Fibroblast of lung (primary cell): ENCODE results near the gene DXO. TPM values are rescaled to one million over a fixed set of nuclear protein-coding genes. Genes with fewer than 3 reads are reported as not detected.
A peak's percentile ranks its signal among the peaks of the same experiment; 100 is the strongest.

Experiments used
- DNase-seq, 2 donors: peaks; one replicate each; pipeline versions ENCODE4 v3.0.0 to v3.0.0-alpha.2; 2010; ENCODE audit warnings: low read depth in 2 of 2
- H2AFZ ChIP-seq: 2 replicates; pipeline ENCODE4 v1.5.1; 2012; ENCODE audit warnings: low read length, control low read depth, inconsistent platforms
- H3K27ac ChIP-seq: 2 replicates; pipeline ENCODE4 v1.5.1; 2011; ENCODE audit warnings: low read length, control low read depth; ENCODE audit not compliant: insufficient read depth
- H3K27me3 ChIP-seq: 2 replicates; pipeline ENCODE4 v1.5.1; 2011; ENCODE audit warnings: mild to moderate bottlenecking, low read length; ENCODE audit not compliant: control insufficient read depth, insufficient read depth
- H3K36me3 ChIP-seq: 2 replicates; pipeline ENCODE4 v1.5.1; 2011; ENCODE audit warnings: low read length; ENCODE audit not compliant: control insufficient read depth, insufficient read depth
- H3K4me1 ChIP-seq: 2 replicates; pipeline ENCODE4 v1.5.1; 2011; ENCODE audit warnings: low read length; ENCODE audit not compliant: control insufficient read depth, insufficient read depth; ENCODE audit errors: extremely low read depth
- H3K4me2 ChIP-seq: 2 replicates; pipeline ENCODE4 v1.5.1; 2011; ENCODE audit warnings: low read length, control low read depth; ENCODE audit not compliant: insufficient read depth; ENCODE audit errors: extremely low read depth
- H3K4me3 ChIP-seq, 4 experiments: fragments of 200-600 bp in 1 of 4; sonication (generic) in 1 of 4; replicated peaks in 1 of 4; 2 replicates each; pipeline ENCODE4 v1.5.1; 2011 to 2016; ENCODE audit warnings: low read length in 4 of 4, low read depth in 3 of 4, mild to moderate bottlenecking in 3 of 4, control low read depth in 2 of 4, inconsistent platforms in 1 of 4, mixed read lengths in 1 of 4; ENCODE audit not compliant: insufficient read depth in 1 of 4; ENCODE audit errors: control extremely low read depth in 1 of 4
- H3K79me2 ChIP-seq: 2 replicates; pipeline ENCODE4 v1.5.1; 2012; ENCODE audit warnings: mild to moderate bottlenecking, low read length, inconsistent platforms; ENCODE audit not compliant: control insufficient read depth, insufficient read depth
- H3K9ac ChIP-seq: 2 replicates; pipeline ENCODE4 v1.5.1; 2011; ENCODE audit warnings: mild to moderate bottlenecking, low read length, control low read depth; ENCODE audit not compliant: insufficient read depth
- H3K9me3 ChIP-seq: 2 replicates; pipeline ENCODE4 v1.5.1; 2012; ENCODE audit warnings: low read depth, low read length; ENCODE audit not compliant: control insufficient read depth, insufficient read depth
- H4K20me1 ChIP-seq: 2 replicates; pipeline ENCODE4 v1.5.1; 2011; ENCODE audit warnings: low read length; ENCODE audit not compliant: control insufficient read depth, insufficient read depth; ENCODE audit errors: extremely low read depth
- CTCF ChIP-seq, 2 donors: IDR thresholded peaks in 1 of 2; conservative IDR thresholded peaks in 1 of 2; 1 replicate in 1 of 2; 2 replicates in 1 of 2; pipeline ENCODE4 v1.5.1; 2011 to 2012; ENCODE audit warnings: low read length in 2 of 2, control low read depth in 1 of 2, inconsistent platforms in 1 of 2, low read depth in 1 of 2, mild to moderate bottlenecking in 1 of 2
- EZH2 ChIP-seq: IDR thresholded peaks from 2 replicates; pipeline ENCODE4 v1.5.1; 2012; ENCODE audit warnings: low read length, control low read depth, mild to moderate bottlenecking; ENCODE audit errors: missing control alignments
- polyA plus RNA-seq, 2 donors: library from polyadenylated mRNA; depleted of rRNA in 1 of 2; stranded (reverse) in 1 of 2; unstranded in 1 of 2; fragments of >200 nt; gene quantifications; 2 replicates each; pipeline ENCODE4 v1.2.1, GENCODE V29; 2011 to 2012; ENCODE audit warnings: missing spikeins in 1 of 2
- total RNA-seq: library from RNA; depleted of rRNA; stranded (reverse); fragments of >200 nt; gene quantifications from 2 replicates; pipeline ENCODE4 v1.2.1, GENCODE V29; 2014

The DXO gene
- total and polyA plus RNA-seq, 2 donors (not counting 1 experiment from before 2014, with no cell fraction given), result 9.1 to 14.0 TPM

- Histone ChIP-seq H3K27me3 (no peaks in the 10 kb centered on the region), H2AFZ (no peak overlapping the region), H3K36me3 (peaks cover 20% of the 10 kb centered on the region), H3K79me2 (no peaks in the 10 kb centered on the region), H3K27ac (no peak overlapping the region), H3K4me3 (no peak overlapping the region), H3K4me1 (peaks cover 9% of the 10 kb centered on the region), H3K9me3 (no peaks in the 10 kb centered on the region), H4K20me1 (no peaks in the 10 kb centered on the region), H3K4me2 (no peak overlapping the region), H3K9ac (no peak overlapping the region)
- TF ChIP-seq CTCF (conservative IDR thresholded peaks at IDR 0.05 in 1 of 2, IDR thresholded peaks at IDR 0.05 in 1 of 2; ENCODE audit: low read depth in 1 of 2, low read length in 2 of 2), result no peak
- no peak for TF ChIP-seq EZH2
- DNase-seq, result no peak
Observed at GRCh38 chr6:31949926-31950548, 21.9 kb downstream of the DXO start.

- Histone ChIP-seq H2AFZ (no peak overlapping the region), H3K4me2 (no peak overlapping the region), H3K4me3 (no peak overlapping the region), H3K9me3 (no peaks in the 10 kb centered on the region), H3K27me3 (no peaks in the 10 kb centered on the region), H4K20me1 (no peaks in the 10 kb centered on the region), H3K27ac (no peak overlapping the region), H3K9ac (no peak overlapping the region), H3K79me2 (no peaks in the 10 kb centered on the region), H3K36me3 (peaks cover 9% of the 10 kb centered on the region), H3K4me1 (peaks cover 12% of the 10 kb centered on the region)
- peak; percentile 21 to 22 for DNase-seq
- no peak for TF ChIP-seq CTCF (conservative IDR thresholded peaks at IDR 0.05 in 1 of 2, IDR thresholded peaks at IDR 0.05 in 1 of 2; ENCODE audit: low read depth in 1 of 2, low read length in 2 of 2)
- TF ChIP-seq EZH2, result no peak
Observed at GRCh38 chr6:31948753-31949413, 23.1 kb downstream of the DXO start.

GRCh38 chr6:31948306-31948705 is 23.6 kb downstream of the DXO start:
- H4K20me1 ChIP-seq, result no peaks in the 10 kb centered on the region
- no peak overlapping the region for H3K4me2 ChIP-seq
- no peak overlapping the region for H2AFZ ChIP-seq
- H3K4me1 ChIP-seq, result peaks cover 12% of the 10 kb centered on the region
- H3K9me3 ChIP-seq, result no peaks in the 10 kb centered on the region
- peaks cover 9% of the 10 kb centered on the region for H3K36me3 ChIP-seq
- no peaks in the 10 kb centered on the region for H3K79me2 ChIP-seq
- no peak for DNase-seq
- no peaks in the 10 kb centered on the region for H3K27me3 ChIP-seq
- no peak overlapping the region for H3K27ac ChIP-seq
- H3K4me3 ChIP-seq, result no peak overlapping the region
- TF ChIP-seq CTCF (conservative IDR thresholded peaks at IDR 0.05 in 1 of 2, IDR thresholded peaks at IDR 0.05 in 1 of 2; ENCODE audit: low read depth in 1 of 2, low read length in 2 of 2) (no peak), EZH2 (no peak)
- no peak overlapping the region for H3K9ac ChIP-seq
